Activated naive CD4-positive, alpha-beta T cell treated with anti-CD3 and anti-CD28 coated beads, Interleukin-2, amount 50 U/mL, for 72 hours (primary cell): ENCODE measurements around the gene TMEM44. TPM values are rescaled to one million over a fixed set of nuclear protein-coding genes. Genes with fewer than 3 reads are reported as not detected.

Experiments used
- total RNA-seq, 2 donors: library from RNA; stranded (reverse); gene quantifications; one replicate each; pipeline ENCODE4 v1.2.3, GENCODE V29; 2022

Gene TMEM44
- total RNA-seq, 2 donors from 2014 or later, result 1.6 to 10.7 TPM

Other genes starting within 250 kb of the TMEM44 start
- gene GP5, start 234.2 kb downstream of the TMEM44 start, total RNA-seq, result under 1 TPM; 0.43 to 0.58 TPM
- gene ATP13A3, start 146.4 kb downstream of the TMEM44 start, total RNA-seq, result 100 to 1,000 TPM; 106 to 141 TPM
- gene LSG1, start 38.8 kb upstream of the TMEM44 start, total RNA-seq, result 10 to 100 TPM; 40.0 to 42.9 TPM
- gene FAM43A, start 52.5 kb upstream of the TMEM44 start, total RNA-seq, result 1 to 10 TPM; 3.5 to 6.8 TPM